Skeletal muscle satellite cell (primary cell): ENCODE data around the gene RALGPS2.
"Not testable (repeated sequence)": the region's sequence is repeated elsewhere in the genome, so short reads cannot be mapped to it uniquely, and the experiment has no call there.

ENCODE experiments used
- H3K27me3 ChIP-seq: 2 replicates; pipeline ENCODE4 v1.7.0; 2013; ENCODE audit warnings: low read length; ENCODE audit not compliant: control insufficient read depth, insufficient read depth
- H3K36me3 ChIP-seq: 2 replicates; pipeline ENCODE4 v1.7.0; 2013; ENCODE audit warnings: mild to moderate bottlenecking, control low read depth, low read length; ENCODE audit not compliant: insufficient read depth
- H3K4me1 ChIP-seq: 2 replicates; pipeline ENCODE4 v1.7.0; 2013; ENCODE audit warnings: low read length; ENCODE audit not compliant: control insufficient read depth, insufficient read depth
- H3K4me2 ChIP-seq: 2 replicates; pipeline ENCODE4 v1.7.0; 2013; ENCODE audit warnings: mild to moderate bottlenecking, low read length
- H3K4me3 ChIP-seq: 2 replicates; pipeline ENCODE4 v1.7.0; 2013; ENCODE audit warnings: low read length
- H3K9ac ChIP-seq: 2 replicates; pipeline ENCODE4 v1.7.0; 2013; ENCODE audit warnings: mild to moderate bottlenecking, low read depth, low read length, moderate library complexity
- H3K9me3 ChIP-seq: replicated peaks from 2 replicates; pipeline ENCODE4 v1.7.0; 2013; ENCODE audit warnings: mild to moderate bottlenecking, control low read depth, low read length

The RALGPS2 gene

GRCh38 chr1:178746345-178746744, 21.3 kb downstream of the RALGPS2 start:
- Histone ChIP-seq H3K4me1 (no peaks in the 10 kb centered on the region), H3K4me3 (no peak overlapping the region), H3K36me3 (peaks cover 7% of the 10 kb centered on the region), H3K4me2 (no peak overlapping the region), H3K27me3 (no peaks in the 10 kb centered on the region), H3K9ac (no peak overlapping the region), H3K9me3 (no peaks in the 10 kb centered on the region)

GRCh38 chr1:178747361-178747760, 22.3 kb downstream of the RALGPS2 start:
- H3K9ac ChIP-seq, H3K9me3 ChIP-seq, H3K27me3 ChIP-seq, H3K4me1 ChIP-seq, H3K36me3 ChIP-seq, H3K4me2 ChIP-seq, H3K4me3 ChIP-seq: not testable (repeated sequence)

- Histone ChIP-seq H3K4me2 (no peak overlapping the region), H3K9ac (no peak overlapping the region), H3K9me3 (no peaks in the 10 kb centered on the region), H3K4me1 (no peaks in the 10 kb centered on the region), H3K36me3 (no peaks in the 10 kb centered on the region), H3K27me3 (no peaks in the 10 kb centered on the region), H3K4me3 (no peak overlapping the region)
Measured at GRCh38 chr1:178749581-178750166, 24.6 kb downstream of the RALGPS2 start.

GRCh38 chr1:178751046-178751445, 26.0 kb downstream of the RALGPS2 start:
- H3K27me3 ChIP-seq: no peaks in the 10 kb centered on the region
- H3K36me3 ChIP-seq: no peaks in the 10 kb centered on the region
- H3K4me2 ChIP-seq: no peak overlapping the region
- H3K9me3 ChIP-seq: peaks cover 4% of the 10 kb centered on the region
- no peaks in the 10 kb centered on the region for H3K4me1 ChIP-seq
- no peak overlapping the region for H3K4me3 ChIP-seq
- no peak overlapping the region for H3K9ac ChIP-seq

- Histone ChIP-seq H3K27me3 (no peaks in the 10 kb centered on the region), H3K9me3 (peaks cover 4% of the 10 kb centered on the region), H3K4me1 (no peaks in the 10 kb centered on the region), H3K4me2 (no peak overlapping the region), H3K4me3 (no peak overlapping the region), H3K36me3 (no peaks in the 10 kb centered on the region), H3K9ac (no peak overlapping the region)
Measured at GRCh38 chr1:178752891-178753290, 27.8 kb downstream of the RALGPS2 start.

GRCh38 chr1:178754655-178755256, 29.7 kb downstream of the RALGPS2 start:
- H3K36me3 ChIP-seq, H3K9me3 ChIP-seq, H3K4me2 ChIP-seq, H3K4me1 ChIP-seq, H3K9ac ChIP-seq, H3K27me3 ChIP-seq, H3K4me3 ChIP-seq: not testable (repeated sequence)

GRCh38 chr1:178768423-178768822, 43.4 kb downstream of the RALGPS2 start:
- Histone ChIP-seq H3K4me2 (no peak overlapping the region), H3K27me3 (no peaks in the 10 kb centered on the region), H3K9ac (no peak overlapping the region), H3K4me1 (no peaks in the 10 kb centered on the region), H3K9me3 (peaks cover 6% of the 10 kb centered on the region), H3K4me3 (no peak overlapping the region), H3K36me3 (peaks cover 2% of the 10 kb centered on the region)

- no peak overlapping the region for H3K9ac ChIP-seq
- H3K9me3 ChIP-seq: peaks cover 6% of the 10 kb centered on the region
- H3K4me2 ChIP-seq: no peak overlapping the region
- H3K36me3 ChIP-seq: peaks cover 2% of the 10 kb centered on the region
- H3K27me3 ChIP-seq: no peaks in the 10 kb centered on the region
- H3K4me3 ChIP-seq: no peak overlapping the region
- no peaks in the 10 kb centered on the region for H3K4me1 ChIP-seq
Measured at GRCh38 chr1:178772952-178773351, 47.9 kb downstream of the RALGPS2 start.

GRCh38 chr1:178774263-178774662, 49.2 kb downstream of the RALGPS2 start:
- H3K27me3 ChIP-seq: no peaks in the 10 kb centered on the region

GRCh38 chr1:178776553-178776952, 51.5 kb downstream of the RALGPS2 start:
- Histone ChIP-seq H3K9me3 (no peaks in the 10 kb centered on the region), H3K9ac (no peak overlapping the region), H3K4me2 (no peak overlapping the region), H3K4me3 (no peak overlapping the region), H3K4me1 (no peaks in the 10 kb centered on the region), H3K27me3 (no peaks in the 10 kb centered on the region), H3K36me3 (no peaks in the 10 kb centered on the region)

More at GRCh38 chr1:178774263-178774662, 49.2 kb downstream of the RALGPS2 start:
- Histone ChIP-seq H3K4me3 (no peak overlapping the region), H3K4me2 (no peak overlapping the region), H3K9me3 (no peaks in the 10 kb centered on the region), H3K9ac (no peak overlapping the region), H3K4me1 (no peaks in the 10 kb centered on the region), H3K36me3 (no peaks in the 10 kb centered on the region)

GRCh38 chr1:178781533-178782330, 56.7 kb downstream of the RALGPS2 start:
- no peak overlapping the region for H3K4me2 ChIP-seq
- H3K27me3 ChIP-seq: no peaks in the 10 kb centered on the region
- no peaks in the 10 kb centered on the region for H3K9me3 ChIP-seq
- H3K4me3 ChIP-seq: no peak overlapping the region
- no peaks in the 10 kb centered on the region for H3K36me3 ChIP-seq
- H3K4me1 ChIP-seq: no peaks in the 10 kb centered on the region
- no peak overlapping the region for H3K9ac ChIP-seq
